GM12878 (cell line): ENCODE data around the gene MRPL28. TPM values are rescaled to one million over a fixed set of nuclear protein-coding genes. Genes with fewer than 3 reads are reported as not detected.

Experiments used
- BACH1 ChIP-seq: fragments of 450-650 bp; IDR thresholded peaks from 2 replicates; pipeline ENCODE4 v1.6.1; 2017; ENCODE audit warnings: mild to moderate bottlenecking, borderline replicate concordance
- CHD2 ChIP-seq: IDR thresholded peaks from 2 replicates; pipeline ENCODE4 v1.6.1; 2011; ENCODE audit warnings: low read depth, low read length, improper control_type of control experiment, borderline replicate concordance
- EGR1 ChIP-seq, 2 experiments: IDR thresholded peaks; 1 replicate in 1 of 2; 2 replicates in 1 of 2; pipeline ENCODE4 v1.6.1; 2011 to 2012; ENCODE audit warnings: low read depth in 2 of 2, low read length in 2 of 2, borderline replicate concordance in 1 of 2, mild to moderate bottlenecking in 1 of 2, moderate library complexity in 1 of 2
- GATAD2B ChIP-seq: fragments of 450-650 bp; conservative IDR thresholded peaks from 2 replicates; pipeline ENCODE4 v1.6.1; 2017; ENCODE audit warnings: low read depth, mild to moderate bottlenecking, moderate library complexity
- HDAC6 ChIP-seq: fragments of 200-600 bp; sonication (generic); IDR thresholded peaks from one replicate; pipeline ENCODE4 v1.8.0; 2017; ENCODE audit warnings: antibody characterized with exemption; ENCODE audit not compliant: unreplicated experiment
- IKZF1 ChIP-seq: fragments of 450-650 bp; conservative IDR thresholded peaks from 2 replicates; pipeline ENCODE4 v1.6.1; 2017; ENCODE audit warnings: antibody characterized with exemption, mild to moderate bottlenecking
- POLR2A ChIP-seq: IDR thresholded peaks from 2 replicates; pipeline ENCODE4 v1.6.1; 2011; ENCODE audit warnings: low read depth, mild to moderate bottlenecking, low read length
- RCOR1 ChIP-seq: conservative IDR thresholded peaks from 2 replicates; pipeline ENCODE4 v1.6.1; 2012; ENCODE audit warnings: low read depth, low read length, improper control_type of control experiment
- SIN3A ChIP-seq: IDR thresholded peaks from 2 replicates; pipeline ENCODE4 v1.6.1; 2012; ENCODE audit warnings: low read depth, low read length, improper control_type of control experiment
- SMARCA5 ChIP-seq: fragments of 450-650 bp; IDR thresholded peaks from 2 replicates; pipeline ENCODE4 v1.6.1; 2017; ENCODE audit warnings: mild to moderate bottlenecking
- SREBF2 ChIP-seq: IDR thresholded peaks from 2 replicates; pipeline ENCODE4 v1.6.1; 2012; ENCODE audit warnings: mild to moderate bottlenecking, low read length
- TAF1 ChIP-seq: IDR thresholded peaks from 2 replicates; pipeline ENCODE4 v1.6.1; 2011; ENCODE audit warnings: mild to moderate bottlenecking, low read depth, low read length, borderline replicate concordance
- polyA plus RNA-seq, 11 experiments: library from polyadenylated mRNA; depleted of rRNA in 4 of 11; unstranded in 6 of 11; stranded (reverse) in 5 of 11; fragments of >200 nt; fragmentation: Nextera tagmentation in 4 of 11; fragmentation: Illumina TruSeq in 1 of 11; extraction: Ambion mirVana in 4 of 11; extraction: Trizol in 1 of 11; gene quantifications; 1 replicate in 1 of 11; 2 replicates in 10 of 11; pipeline versions ENCODE4 v1.2.1 to v1.2.3, GENCODE V29; 2011 to 2016; ENCODE audit warnings: inconsistent platforms in 2 of 11, missing spikeins in 2 of 11, low read depth in 1 of 11
- total RNA-seq, 4 experiments: library from RNA; depleted of rRNA in 3 of 4; stranded (reverse); fragments of >200 nt in 3 of 4; fragmentation: Illumina TruSeq in 1 of 4; extraction: Trizol in 1 of 4; gene quantifications; 2 replicates each; pipeline versions ENCODE4 v1.2.1 to v1.2.3, GENCODE V29; 2013 to 2021
- TF ChIP-seq, protein P1 (sequence below): fragments of 450-650 bp; IDR thresholded peaks from 2 replicates; pipeline ENCODE4 v1.6.1; 2017; ENCODE audit warnings: mild to moderate bottlenecking, moderate library complexity
- TF ChIP-seq, protein P2 (sequence below): fragments of 450-650 bp; formaldehyde crosslinking; IDR thresholded peaks from 2 replicates; pipeline ENCODE4 v1.5.0; 2022; ENCODE audit warnings: mild to moderate bottlenecking, missing genetic modification characterization

The MRPL28 gene
- total and polyA plus RNA-seq, 10 of the 15 experiments (the other 5 are each of a cell fraction or from before 2014, with no cell fraction given): 1.6 to 185 (median 110) TPM

DNA sequence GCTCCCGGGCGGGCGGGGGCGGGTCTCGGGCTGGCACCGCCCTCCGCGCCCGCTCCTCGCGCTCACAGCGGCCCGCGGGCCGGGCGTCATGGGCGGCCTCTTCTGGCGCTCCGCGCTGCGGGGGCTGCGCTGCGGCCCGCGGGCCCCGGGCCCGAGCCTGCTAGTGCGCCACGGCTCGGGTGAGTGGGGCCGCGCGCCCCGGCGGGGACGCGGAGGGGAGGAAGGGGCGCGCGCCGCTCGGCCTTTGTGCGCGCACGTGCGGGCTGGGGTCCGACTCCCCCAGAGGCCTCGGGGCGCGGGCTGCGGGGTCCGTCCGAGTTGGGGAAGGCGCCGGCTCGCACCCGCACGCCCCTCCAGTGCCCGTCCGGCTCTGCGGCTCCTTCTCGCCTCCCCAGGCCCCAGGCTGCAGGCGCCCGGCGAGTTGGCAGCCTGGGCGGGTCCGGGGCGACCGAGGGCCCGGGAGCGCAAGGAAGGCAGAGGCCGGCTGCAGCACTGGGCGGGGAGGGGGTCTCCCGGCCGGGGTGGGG, 26.9 kb upstream of the MRPL28 start, which contains the start of gene NME4 (continued):
- TF ChIP-seq, protein P1, sequence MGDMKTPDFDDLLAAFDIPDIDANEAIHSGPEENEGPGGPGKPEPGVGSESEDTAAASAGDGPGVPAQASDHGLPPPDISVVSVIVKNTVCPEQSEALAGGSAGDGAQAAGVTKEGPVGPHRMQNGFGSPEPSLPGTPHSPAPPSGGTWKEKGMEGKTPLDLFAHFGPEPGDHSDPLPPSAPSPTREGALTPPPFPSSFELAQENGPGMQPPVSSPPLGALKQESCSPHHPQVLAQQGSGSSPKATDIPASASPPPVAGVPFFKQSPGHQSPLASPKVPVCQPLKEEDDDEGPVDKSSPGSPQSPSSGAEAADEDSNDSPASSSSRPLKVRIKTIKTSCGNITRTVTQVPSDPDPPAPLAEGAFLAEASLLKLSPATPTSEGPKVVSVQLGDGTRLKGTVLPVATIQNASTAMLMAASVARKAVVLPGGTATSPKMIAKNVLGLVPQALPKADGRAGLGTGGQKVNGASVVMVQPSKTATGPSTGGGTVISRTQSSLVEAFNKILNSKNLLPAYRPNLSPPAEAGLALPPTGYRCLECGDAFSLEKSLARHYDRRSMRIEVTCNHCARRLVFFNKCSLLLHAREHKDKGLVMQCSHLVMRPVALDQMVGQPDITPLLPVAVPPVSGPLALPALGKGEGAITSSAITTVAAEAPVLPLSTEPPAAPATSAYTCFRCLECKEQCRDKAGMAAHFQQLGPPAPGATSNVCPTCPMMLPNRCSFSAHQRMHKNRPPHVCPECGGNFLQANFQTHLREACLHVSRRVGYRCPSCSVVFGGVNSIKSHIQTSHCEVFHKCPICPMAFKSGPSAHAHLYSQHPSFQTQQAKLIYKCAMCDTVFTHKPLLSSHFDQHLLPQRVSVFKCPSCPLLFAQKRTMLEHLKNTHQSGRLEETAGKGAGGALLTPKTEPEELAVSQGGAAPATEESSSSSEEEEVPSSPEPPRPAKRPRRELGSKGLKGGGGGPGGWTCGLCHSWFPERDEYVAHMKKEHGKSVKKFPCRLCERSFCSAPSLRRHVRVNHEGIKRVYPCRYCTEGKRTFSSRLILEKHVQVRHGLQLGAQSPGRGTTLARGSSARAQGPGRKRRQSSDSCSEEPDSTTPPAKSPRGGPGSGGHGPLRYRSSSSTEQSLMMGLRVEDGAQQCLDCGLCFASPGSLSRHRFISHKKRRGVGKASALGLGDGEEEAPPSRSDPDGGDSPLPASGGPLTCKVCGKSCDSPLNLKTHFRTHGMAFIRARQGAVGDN: peak; percentile 62; the same call in 1 of the 2 replicates
- TF ChIP-seq SREBF2 (no peak), GATAD2B (peak; percentile 77), RCOR1 (no peak), SIN3A (no peak), IKZF1 (peak; percentile 44), TAF1 (peak; percentile 48; the same call in 1 of the 2 replicates), EGR1 (IDR thresholded peaks at IDR 0.05; ENCODE audit: borderline replicate concordance in 1 of 2, low read depth in 2 of 2, low read length in 2 of 2) (peak in 1 of 2 experiments; percentile 47; a peak in 1 of 3 replicates), POLR2A (peak; percentile 64; the same call in 1 of the 2 replicates), HDAC6 (no peak), BACH1 (peak; percentile 72), SMARCA5 (peak; percentile 13), CHD2 (no peak)
- TF ChIP-seq, protein P2, sequence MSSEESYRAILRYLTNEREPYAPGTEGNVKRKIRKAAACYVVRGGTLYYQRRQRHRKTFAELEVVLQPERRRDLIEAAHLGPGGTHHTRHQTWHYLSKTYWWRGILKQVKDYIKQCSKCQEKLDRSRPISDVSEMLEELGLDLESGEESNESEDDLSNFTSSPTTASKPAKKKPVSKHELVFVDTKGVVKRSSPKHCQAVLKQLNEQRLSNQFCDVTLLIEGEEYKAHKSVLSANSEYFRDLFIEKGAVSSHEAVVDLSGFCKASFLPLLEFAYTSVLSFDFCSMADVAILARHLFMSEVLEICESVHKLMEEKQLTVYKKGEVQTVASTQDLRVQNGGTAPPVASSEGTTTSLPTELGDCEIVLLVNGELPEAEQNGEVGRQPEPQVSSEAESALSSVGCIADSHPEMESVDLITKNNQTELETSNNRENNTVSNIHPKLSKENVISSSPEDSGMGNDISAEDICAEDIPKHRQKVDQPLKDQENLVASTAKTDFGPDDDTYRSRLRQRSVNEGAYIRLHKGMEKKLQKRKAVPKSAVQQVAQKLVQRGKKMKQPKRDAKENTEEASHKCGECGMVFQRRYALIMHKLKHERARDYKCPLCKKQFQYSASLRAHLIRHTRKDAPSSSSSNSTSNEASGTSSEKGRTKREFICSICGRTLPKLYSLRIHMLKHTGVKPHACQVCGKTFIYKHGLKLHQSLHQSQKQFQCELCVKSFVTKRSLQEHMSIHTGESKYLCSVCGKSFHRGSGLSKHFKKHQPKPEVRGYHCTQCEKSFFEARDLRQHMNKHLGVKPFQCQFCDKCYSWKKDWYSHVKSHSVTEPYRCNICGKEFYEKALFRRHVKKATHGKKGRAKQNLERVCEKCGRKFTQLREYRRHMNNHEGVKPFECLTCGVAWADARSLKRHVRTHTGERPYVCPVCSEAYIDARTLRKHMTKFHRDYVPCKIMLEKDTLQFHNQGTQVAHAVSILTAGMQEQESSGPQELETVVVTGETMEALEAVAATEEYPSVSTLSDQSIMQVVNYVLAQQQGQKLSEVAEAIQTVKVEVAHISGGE: no peak
